BLaER1 treated with 17β-estradiol and CSF1 and Interleukin-3, amounts not matched to agents 10 nM and 100 nM (cell line): ENCODE data around the gene HNRNPL.

ENCODE experiments used
- H3K27ac ChIP-seq, 11 experiments: shearing (Covaris generic); formaldehyde crosslinking; 2 replicates each; pipeline ENCODE4 v1.8.1; 2022
- H3K27me3 ChIP-seq, 11 experiments: shearing (Covaris generic); formaldehyde crosslinking; 2 replicates each; pipeline ENCODE4 v1.8.1; 2022
- H3K36me3 ChIP-seq, 11 experiments: shearing (Covaris generic); formaldehyde crosslinking; 2 replicates each; pipeline ENCODE4 v1.8.1; 2022
- H3K4me1 ChIP-seq, 10 experiments: shearing (Covaris generic); formaldehyde crosslinking; 2 replicates each; pipeline ENCODE4 v1.8.1; 2022
- H3K4me2 ChIP-seq, 11 experiments: shearing (Covaris generic); formaldehyde crosslinking; 2 replicates each; pipeline ENCODE4 v1.8.1; 2022
- H3K4me3 ChIP-seq, 10 experiments: shearing (Covaris generic); formaldehyde crosslinking; 2 replicates each; pipeline ENCODE4 v1.8.1; 2022
- H3K9ac ChIP-seq, 11 experiments: shearing (Covaris generic); formaldehyde crosslinking; 2 replicates each; pipeline ENCODE4 v1.8.1; 2022
- H3K9me3 ChIP-seq, 11 experiments: shearing (Covaris generic); formaldehyde crosslinking; replicated peaks in 1 of 11; 2 replicates each; pipeline ENCODE4 v1.8.1; 2022
- H4K20me1 ChIP-seq, 11 experiments: shearing (Covaris generic); formaldehyde crosslinking; 2 replicates each; pipeline ENCODE4 v1.8.1; 2022
- Cebpa-rat ChIP-seq, 11 experiments: shearing (Covaris generic); IDR thresholded peaks; 2 replicates each; pipeline ENCODE4 v1.8.1; 2022

Gene HNRNPL

DNA sequence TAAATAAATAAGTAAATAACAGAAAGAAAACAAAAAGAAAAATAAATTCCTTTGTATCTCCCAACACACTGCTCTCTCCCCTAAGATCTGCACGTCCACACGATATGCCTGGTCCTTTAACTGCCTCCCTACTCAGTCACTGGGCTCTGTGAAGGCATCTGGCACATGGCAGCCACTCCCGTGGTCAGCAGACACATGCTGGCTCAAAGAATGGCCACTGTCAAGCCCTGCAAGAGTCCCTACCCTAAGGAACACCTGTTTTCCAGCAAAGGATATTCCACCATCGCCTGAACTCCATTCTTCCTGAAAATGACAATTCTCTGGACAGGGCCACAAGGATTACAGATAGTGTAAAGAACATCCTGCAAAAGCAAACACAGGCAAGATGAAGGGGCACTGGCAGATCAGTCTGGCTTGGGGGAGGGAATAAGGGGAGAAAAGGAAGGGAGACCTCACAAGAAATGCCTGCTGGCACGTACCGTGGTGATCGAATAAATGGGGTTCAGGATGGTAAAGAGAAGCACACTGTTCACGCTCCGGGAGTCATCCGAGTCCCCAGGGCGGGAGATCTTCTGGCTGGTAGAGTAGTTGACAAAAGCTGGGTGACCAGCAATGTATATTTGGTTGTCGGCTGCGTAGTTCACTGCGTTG, 4.3 kb downstream of the HNRNPL start:
- H3K36me3 ChIP-seq = peaks cover 83 to 86% (median 84%) of the 10 kb centered on the region in 11 experiments
- H3K4me1 ChIP-seq = peaks cover 55 to 82% (median 72%) of the 10 kb centered on the region in 10 experiments
- no peaks in the 10 kb centered on the region for H3K9me3 ChIP-seq
- H3K9ac ChIP-seq = peak overlapping the region in 9 of 11 experiments; percentile 20 to 100 (median 53); a peak in 11 of 22 replicates
- H3K27me3 ChIP-seq = no peaks in the 10 kb centered on the region
- no peak overlapping the region for H3K4me3 ChIP-seq
- no peak for TF ChIP-seq Cebpa-rat (IDR thresholded peaks at IDR 0.05)
- H4K20me1 ChIP-seq = peaks cover 86 to 88% (median 87%) of the 10 kb centered on the region in 11 experiments
- H3K27ac ChIP-seq = peak overlapping the region in 1 of 11 experiments; percentile 15; a peak in 2 of 22 replicates
- H3K4me2 ChIP-seq = peak overlapping the region in 10 of 11 experiments; percentile 9 to 100 (median 94); a peak in 17 of 22 replicates

DNA sequence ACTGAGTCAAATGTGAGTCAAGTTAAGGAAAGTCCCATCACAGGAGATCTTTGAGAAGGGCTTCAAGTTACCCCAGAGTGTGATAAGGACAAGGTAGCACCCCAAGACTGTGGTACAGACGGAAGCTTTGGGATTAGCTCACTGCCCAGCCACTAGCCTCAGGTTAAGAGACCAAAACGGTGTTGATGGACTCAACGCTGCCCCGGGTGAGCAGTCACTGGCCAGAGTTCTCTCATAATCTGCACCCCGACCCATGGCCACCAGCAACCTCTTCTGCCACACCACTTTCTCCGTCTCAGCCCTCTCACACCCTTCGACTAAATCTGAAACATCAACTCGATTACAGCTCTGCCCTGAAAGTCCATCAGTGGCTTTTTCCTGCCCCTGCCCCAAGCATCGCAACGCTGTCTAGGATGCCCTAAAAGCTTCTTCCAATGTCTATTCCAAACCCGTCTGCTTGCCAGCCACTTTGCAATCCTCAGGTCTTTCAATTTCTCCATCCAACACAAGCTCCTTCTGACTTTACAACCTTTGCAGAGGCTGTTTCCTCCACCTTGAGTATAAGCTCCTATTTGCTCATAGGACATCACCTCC, 5.6 kb downstream of the HNRNPL start:
- H3K4me3 ChIP-seq = peak overlapping the region in 1 of 10 experiments; percentile 12; a peak in 1 of 20 replicates
- H3K27me3 ChIP-seq = no peaks in the 10 kb centered on the region
- peaks cover 98 to 100% (median 99%) of the 10 kb centered on the region in 11 experiments for H4K20me1 ChIP-seq
- H3K9me3 ChIP-seq = no peaks in the 10 kb centered on the region
- peak overlapping the region in 10 of 11 experiments; percentile 7 to 100 (median 76); a peak in 18 of 22 replicates for H3K4me2 ChIP-seq
- H3K9ac ChIP-seq = peak overlapping the region in 10 of 11 experiments; percentile 6 to 100 (median 51); a peak in 14 of 22 replicates
- no peak for TF ChIP-seq Cebpa-rat (IDR thresholded peaks at IDR 0.05)
- H3K4me1 ChIP-seq = peaks cover 55 to 82% (median 72%) of the 10 kb centered on the region in 10 experiments
- no peak overlapping the region; a peak in 1 of 22 replicates for H3K27ac ChIP-seq
- H3K36me3 ChIP-seq = peaks cover 95 to 99% (median 97%) of the 10 kb centered on the region in 11 experiments

DNA sequence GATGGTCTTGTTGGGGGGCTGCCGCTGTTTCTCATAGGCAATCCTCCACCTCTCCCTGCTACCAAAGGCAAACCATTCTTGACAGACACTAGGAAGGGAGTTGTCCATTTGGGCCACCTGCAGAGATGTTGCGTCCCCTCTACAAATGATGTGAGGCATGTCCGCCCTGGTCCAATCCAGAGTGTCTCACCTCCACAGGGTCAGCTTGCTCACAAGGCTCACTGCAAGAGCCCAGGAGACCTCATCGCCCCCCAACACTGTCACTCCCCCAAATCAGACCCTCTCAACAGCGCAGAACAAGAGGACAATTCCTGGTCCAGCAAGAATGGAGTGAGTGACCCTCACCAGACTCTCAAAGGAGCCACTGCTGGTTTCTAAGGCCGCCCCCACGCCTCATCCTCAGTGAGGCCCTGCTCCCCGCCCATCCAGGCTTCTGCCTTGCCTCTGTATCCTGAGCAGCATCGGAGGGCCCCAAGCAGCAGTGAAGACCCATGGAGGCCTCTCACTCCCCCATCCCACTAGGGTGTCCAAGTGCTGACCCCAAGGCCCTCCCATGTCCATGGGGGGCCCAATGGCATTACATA, 6.5 kb downstream of the HNRNPL start:
- H3K9ac ChIP-seq = peak overlapping the region; percentile 3 to 100 (median 52); a peak in 19 of 22 replicates
- H3K27ac ChIP-seq = peak overlapping the region in 7 of 11 experiments; percentile 8 to 55 (median 28); a peak in 11 of 22 replicates
- H4K20me1 ChIP-seq = peaks cover 98 to 100% (median 99%) of the 10 kb centered on the region in 11 experiments
- peaks cover 98 to 100% (median 99%) of the 10 kb centered on the region in 11 experiments for H3K36me3 ChIP-seq
- H3K4me2 ChIP-seq = peak overlapping the region; percentile 7 to 100 (median 74); a peak in 20 of 22 replicates
- no peaks in the 10 kb centered on the region for H3K27me3 ChIP-seq
- no peak for TF ChIP-seq Cebpa-rat (IDR thresholded peaks at IDR 0.05)
- no peaks in the 10 kb centered on the region for H3K9me3 ChIP-seq
- peak overlapping the region in 7 of 10 experiments; percentile 1 to 33 (median 10); a peak in 6 of 20 replicates for H3K4me3 ChIP-seq
- peaks cover 49 to 77% (median 67%) of the 10 kb centered on the region in 10 experiments for H3K4me1 ChIP-seq

- peak overlapping the region in 9 of 11 experiments; percentile 1 to 55 (median 28); a peak in 13 of 22 replicates for H3K27ac ChIP-seq
- no peak for TF ChIP-seq Cebpa-rat (IDR thresholded peaks at IDR 0.05)
- H3K4me3 ChIP-seq = peak overlapping the region in 6 of 10 experiments; percentile 1 to 33 (median 14); a peak in 6 of 20 replicates
- no peaks in the 10 kb centered on the region for H3K9me3 ChIP-seq
- peaks cover 98 to 100% (median 99%) of the 10 kb centered on the region in 11 experiments for H4K20me1 ChIP-seq
- peak overlapping the region; percentile 3 to 100 (median 52); a peak in 19 of 22 replicates for H3K9ac ChIP-seq
- H3K27me3 ChIP-seq = no peaks in the 10 kb centered on the region
- H3K4me2 ChIP-seq = peak overlapping the region; percentile 7 to 100 (median 74); a peak in 20 of 22 replicates
- peaks cover 42 to 70% (median 60%) of the 10 kb centered on the region in 10 experiments for H3K4me1 ChIP-seq
- peaks cover 98 to 100% (median 99%) of the 10 kb centered on the region in 11 experiments for H3K36me3 ChIP-seq
Measured at GRCh38 chr19:38842439-38843174, 7.2 kb downstream of the HNRNPL start.

GRCh38 chr19:38841787-38842438, 7.9 kb downstream of the HNRNPL start:
- Histone ChIP-seq H3K9ac (peak overlapping the region in 10 of 11 experiments; percentile 3 to 100 (median 52); a peak in 16 of 22 replicates), H3K36me3 (peaks cover 98 to 100% (median 99%) of the 10 kb centered on the region in 11 experiments), H3K27me3 (no peaks in the 10 kb centered on the region), H3K4me2 (peak overlapping the region in 9 of 11 experiments; percentile 38 to 100 (median 79); a peak in 16 of 22 replicates), H4K20me1 (peaks cover 98 to 100% (median 99%) of the 10 kb centered on the region in 11 experiments), H3K4me3 (peak overlapping the region in 1 of 10 experiments; percentile 33; a peak in 2 of 20 replicates), H3K27ac (peak overlapping the region in 8 of 11 experiments; percentile 1 to 55 (median 26); a peak in 9 of 22 replicates), H3K9me3 (no peaks in the 10 kb centered on the region), H3K4me1 (peaks cover 35 to 63% (median 53%) of the 10 kb centered on the region in 10 experiments)
- no peak for TF ChIP-seq Cebpa-rat (IDR thresholded peaks at IDR 0.05)

DNA sequence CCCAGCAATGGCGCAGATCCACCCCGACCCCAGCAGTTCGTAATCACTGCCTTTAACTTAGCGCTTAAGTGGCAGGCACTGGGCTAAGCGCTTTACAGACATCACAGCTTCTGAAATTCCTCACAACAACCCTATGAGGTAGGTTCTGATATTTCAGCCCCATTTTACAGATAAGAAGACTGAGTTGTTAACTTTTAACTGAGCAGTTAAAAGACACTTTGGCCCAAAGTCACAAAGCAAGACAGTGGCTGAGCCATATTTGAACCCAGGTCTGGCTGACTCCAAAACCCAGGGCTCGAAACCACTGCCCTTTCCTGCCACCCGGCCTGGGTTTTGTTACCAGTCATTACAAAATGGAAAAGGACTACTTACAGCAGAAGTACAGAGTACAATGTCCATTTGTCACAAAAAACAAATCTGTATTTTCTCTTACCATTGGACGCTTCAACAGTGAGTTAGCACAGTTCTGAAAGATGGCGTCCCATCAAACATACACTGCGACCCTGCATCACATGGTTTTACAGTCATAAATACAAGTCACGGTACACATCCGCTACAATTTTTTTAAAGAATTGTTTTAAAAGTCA, 8.5 kb downstream of the HNRNPL start:
- H3K9me3 ChIP-seq = no peaks in the 10 kb centered on the region
- peak overlapping the region in 4 of 11 experiments; percentile 65 to 98 (median 76); a peak in 5 of 22 replicates for H3K4me2 ChIP-seq
- H3K27ac ChIP-seq = peak overlapping the region in 1 of 11 experiments; percentile 55; a peak in 2 of 22 replicates
- peak overlapping the region in 3 of 11 experiments; percentile 52 to 100 (median 60); a peak in 5 of 22 replicates for H3K9ac ChIP-seq
- peaks cover 31 to 57% (median 47%) of the 10 kb centered on the region in 10 experiments for H3K4me1 ChIP-seq
- no peak overlapping the region; a peak in 1 of 20 replicates for H3K4me3 ChIP-seq
- peaks cover 98 to 100% (median 99%) of the 10 kb centered on the region in 11 experiments for H4K20me1 ChIP-seq
- no peak for TF ChIP-seq Cebpa-rat (IDR thresholded peaks at IDR 0.05)
- H3K27me3 ChIP-seq = no peaks in the 10 kb centered on the region
- peaks cover 98 to 100% (median 99%) of the 10 kb centered on the region in 11 experiments for H3K36me3 ChIP-seq

DNA sequence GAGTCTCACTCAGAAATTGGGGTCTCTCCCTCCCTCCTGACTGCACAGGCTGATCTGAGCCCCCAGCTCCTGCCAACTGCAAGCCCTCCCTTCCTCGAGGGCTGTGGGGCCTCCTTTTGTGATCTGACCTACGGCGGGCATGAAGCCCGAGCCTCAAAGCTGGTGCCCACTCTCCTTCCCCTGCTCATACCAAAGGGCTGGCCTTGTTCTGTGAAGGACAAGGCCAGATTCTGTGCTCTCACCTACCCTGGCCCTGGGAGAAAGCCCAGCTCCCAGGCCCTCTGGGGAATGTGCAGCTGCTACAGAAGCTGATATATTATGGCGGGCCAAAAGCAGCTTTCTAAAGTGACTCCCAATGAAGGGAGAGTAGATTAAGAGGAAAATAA, 9.2 kb downstream of the HNRNPL start:
- Histone ChIP-seq H4K20me1 (peaks cover 91 to 100% (median 99%) of the 10 kb centered on the region in 11 experiments), H3K9me3 (no peaks in the 10 kb centered on the region), H3K9ac (peak overlapping the region in 2 of 11 experiments; percentile 11 to 21; a peak in 2 of 22 replicates), H3K36me3 (peaks cover 98 to 100% (median 99%) of the 10 kb centered on the region in 11 experiments), H3K4me1 (peaks cover 24 to 50% (median 40%) of the 10 kb centered on the region in 10 experiments), H3K27ac (peak overlapping the region in 1 of 11 experiments; percentile 29; a peak in 1 of 22 replicates), H3K27me3 (no peaks in the 10 kb centered on the region), H3K4me2 (no peak overlapping the region), H3K4me3 (no peak overlapping the region)
- no peak for TF ChIP-seq Cebpa-rat (IDR thresholded peaks at IDR 0.05)
